ENCODE data around the gene MED9.

Gene MED9

DNA sequence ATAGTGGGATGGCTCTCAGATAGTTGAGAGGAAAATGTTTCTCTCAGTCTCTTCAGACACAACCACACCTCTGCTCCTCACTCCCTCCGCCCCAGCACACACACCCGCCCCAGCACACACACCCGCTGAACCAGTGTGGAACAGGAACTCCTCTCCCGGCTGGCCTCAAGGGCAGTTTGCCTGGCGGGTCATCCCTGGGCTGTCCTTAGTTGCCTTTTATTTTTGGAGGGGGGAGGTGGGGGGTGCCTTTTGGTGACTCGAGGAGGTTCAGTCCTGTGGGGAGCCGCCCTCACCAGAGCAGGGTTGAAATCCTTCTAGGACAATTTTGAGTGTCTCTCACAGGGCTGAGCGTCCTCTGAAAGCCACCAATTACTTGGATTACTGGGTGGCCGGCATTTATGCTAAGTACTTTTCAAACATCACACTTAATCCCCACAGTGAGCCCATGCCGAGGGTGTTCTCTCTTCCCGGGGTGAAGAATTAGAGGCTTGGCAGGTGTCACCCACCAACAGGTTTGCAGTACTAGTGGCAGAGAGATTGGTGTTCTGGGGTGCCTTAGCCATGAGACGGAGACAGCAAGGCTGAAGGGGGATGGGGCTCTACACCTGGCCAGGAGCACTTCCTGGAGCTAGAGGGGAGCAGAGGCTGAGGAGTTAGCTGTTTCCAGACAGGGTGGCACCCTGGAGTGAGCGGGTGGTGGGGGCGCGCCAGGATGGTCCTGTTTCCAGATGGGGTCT lies 16.6 kb downstream of the MED9 start:
- Mint-ChIP-seq H3K27ac (no peak overlapping the region), H3K4me1 (peaks cover 15% of the 10 kb centered on the region), H3K9me3 (no peaks in the 10 kb centered on the region), H3K4me3 (no peak overlapping the region), H3K36me3 (peaks cover 37% of the 10 kb centered on the region)
- ATAC-seq (no peak), DNase-seq (ENCODE audit: low spot score in 2 of 2) (no peak)

DNA sequence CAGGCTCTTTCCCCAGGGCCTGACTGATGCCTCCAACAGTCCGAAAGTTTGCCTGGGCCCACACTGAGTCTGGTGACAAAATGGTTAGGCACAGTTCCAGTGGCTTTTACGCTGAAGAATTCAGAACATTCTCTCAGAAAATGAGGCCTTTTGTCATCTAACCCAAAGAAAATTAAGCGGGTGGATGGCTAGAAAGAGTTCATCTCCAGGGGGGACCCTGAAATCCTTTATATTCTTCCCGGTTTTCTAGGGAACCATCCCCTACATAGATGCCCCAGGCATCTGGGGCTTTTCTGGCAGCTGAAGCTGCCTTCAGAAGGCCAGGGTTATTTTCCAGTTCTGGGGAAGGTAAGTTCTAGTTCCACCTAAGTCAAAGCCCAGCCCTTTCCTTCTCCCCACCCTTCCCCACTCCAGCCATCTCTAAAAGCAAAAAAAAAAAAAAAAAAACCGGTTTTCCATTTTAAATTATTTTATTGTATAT lies 17.2 kb downstream of the MED9 start:
- ATAC-seq (no peak), DNase-seq (ENCODE audit: low spot score in 2 of 2) (no peak)
- Mint-ChIP-seq H3K4me3 (no peak overlapping the region), H3K9me3 (no peaks in the 10 kb centered on the region), H3K36me3 (peaks cover 37% of the 10 kb centered on the region), H3K4me1 (peaks cover 15% of the 10 kb centered on the region), H3K27ac (no peak overlapping the region)

DNA sequence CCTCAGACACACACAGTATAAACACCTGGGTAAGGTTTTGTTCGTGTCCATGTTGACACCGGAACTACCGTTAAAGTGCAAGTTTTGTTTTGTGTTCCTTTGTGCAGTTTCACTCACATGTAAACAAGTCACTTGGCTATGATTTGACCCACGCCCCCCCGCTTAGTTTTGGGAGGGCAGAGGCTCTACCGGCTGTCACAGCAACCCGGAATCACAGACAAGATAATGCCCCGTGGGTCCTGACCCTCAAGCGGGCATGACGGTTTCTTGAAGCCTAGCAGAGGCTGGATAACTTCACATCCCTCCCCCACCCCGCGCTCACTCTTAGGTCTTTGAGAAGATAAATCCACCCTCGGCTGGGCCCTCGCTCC lies 17.7 kb downstream of the MED9 start:
- Mint-ChIP-seq H3K27ac (no peak overlapping the region), H3K4me3 (peak overlapping the region; percentile 77), H3K36me3 (peaks cover 35% of the 10 kb centered on the region), H3K9me3 (no peaks in the 10 kb centered on the region), H3K4me1 (peaks cover 15% of the 10 kb centered on the region)
- DNase-seq (ENCODE audit: low spot score in 2 of 2) (no peak), ATAC-seq (no peak)

DNA sequence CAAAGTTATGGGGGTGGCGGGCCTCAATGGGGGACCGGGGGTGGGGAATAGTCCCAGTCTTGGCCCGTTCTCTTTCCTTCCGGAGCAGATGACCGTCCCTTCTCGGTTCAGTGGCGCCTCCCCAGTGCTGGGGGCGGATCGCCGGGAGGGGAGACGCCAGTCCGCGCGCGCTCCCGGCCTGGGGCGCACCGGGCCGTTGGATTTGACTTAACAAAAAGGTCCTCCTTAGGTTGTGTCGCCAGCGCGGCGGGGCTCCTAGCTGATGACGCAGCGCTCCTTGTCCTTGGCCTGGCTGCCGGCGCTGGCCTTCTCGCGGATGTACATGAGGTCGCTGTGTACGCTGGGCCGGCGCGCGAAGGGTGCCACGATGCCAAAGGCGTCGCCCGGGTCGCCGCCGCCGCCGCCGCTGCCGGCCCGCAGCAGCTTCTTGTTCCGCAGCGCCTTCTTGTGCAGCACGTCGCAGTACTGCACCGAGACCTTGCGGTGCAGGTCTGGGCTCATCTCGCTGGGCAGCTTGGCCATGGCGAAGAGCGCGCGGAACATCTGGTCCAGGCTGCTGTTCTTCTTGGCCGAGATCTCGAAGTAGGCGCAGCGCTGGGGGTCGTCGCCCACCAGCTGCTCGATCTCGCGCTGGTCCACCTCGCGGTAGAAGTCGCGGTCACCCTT lies 18.2 kb downstream of the MED9 start:
- no peak for ATAC-seq
- peak overlapping the region; percentile 77 for H3K4me3 Mint-ChIP-seq
- H3K36me3 Mint-ChIP-seq: peaks cover 30% of the 10 kb centered on the region
- H3K9me3 Mint-ChIP-seq: no peaks in the 10 kb centered on the region
- DNase-seq (ENCODE audit: low spot score in 2 of 2): no peak
- H3K27ac Mint-ChIP-seq: no peak overlapping the region
- H3K4me1 Mint-ChIP-seq: peaks cover 15% of the 10 kb centered on the region

- peak overlapping the region; percentile 77 for H3K4me3 Mint-ChIP-seq
- H3K36me3 Mint-ChIP-seq: peaks cover 24% of the 10 kb centered on the region
- peaks cover 15% of the 10 kb centered on the region for H3K4me1 Mint-ChIP-seq
- H3K27ac Mint-ChIP-seq: no peak overlapping the region
- ATAC-seq (peak; percentile 14), DNase-seq (ENCODE audit: low spot score in 2 of 2) (peak; percentile 29 to 67)
- H3K9me3 Mint-ChIP-seq: no peaks in the 10 kb centered on the region
These were observed 18.9 kb downstream of the MED9 start for GRCh38 chr17:17495536-17496188.

- DNase-seq (ENCODE audit: low spot score in 2 of 2) (peak; percentile 88 to 90), ATAC-seq (peak; percentile 89)
- peak within 1 kb of the TSS; percentile 77 for H3K4me3 Mint-ChIP-seq
- no peak within 1 kb of the TSS for H3K27ac Mint-ChIP-seq
- peaks cover 19% of the 10 kb centered on the region for H3K36me3 Mint-ChIP-seq
- H3K9me3 Mint-ChIP-seq: no peaks in the 10 kb centered on the region
- peaks cover 15% of the 10 kb centered on the region for H3K4me1 Mint-ChIP-seq
These were observed 19.6 kb downstream of the MED9 start, which contains the start of gene RASD1 for GRCh38 chr17:17496189-17497064. Gene RASD1, minus strand, starts transcription at chr17:17496395. Its CDS starts 214 bp downstream, at chr17:17496181.

DNA sequence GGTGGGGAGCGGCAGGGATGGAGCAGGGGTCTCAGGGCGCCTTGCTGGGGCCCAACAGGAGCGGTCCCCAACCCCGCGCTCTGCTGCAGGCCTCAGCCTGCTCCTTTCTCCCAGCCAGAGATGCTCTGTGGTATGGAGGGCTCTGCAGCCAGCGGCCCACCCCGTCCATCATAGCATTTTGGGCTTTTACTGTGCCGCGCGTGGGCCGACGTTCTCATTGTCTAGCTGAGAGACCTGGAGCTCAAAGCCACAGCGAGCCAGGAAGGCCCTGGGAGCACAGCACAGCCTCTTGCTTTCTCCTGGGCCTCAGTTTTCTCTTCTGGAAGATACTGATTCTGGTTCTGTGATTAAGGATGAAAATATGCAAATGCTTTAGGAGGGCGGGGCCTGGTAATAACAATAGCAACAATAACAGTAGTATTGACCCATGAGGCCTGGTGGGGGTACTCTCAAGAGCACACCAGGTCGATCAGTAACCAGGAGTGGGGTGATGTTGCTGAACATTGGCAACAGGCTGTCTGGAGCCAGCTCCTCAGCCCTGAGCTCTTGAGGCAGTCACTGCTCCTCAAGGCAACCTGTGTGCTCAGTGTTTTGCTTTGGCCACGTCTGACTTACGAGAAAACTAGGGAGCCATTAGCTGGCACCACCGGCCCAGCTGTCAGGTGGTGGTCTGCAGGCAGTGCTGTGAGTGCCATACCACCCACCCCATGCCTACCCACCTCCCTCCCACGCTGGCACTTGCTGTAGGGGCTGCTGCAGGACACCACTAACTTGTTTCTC lies 20.5 kb downstream of the MED9 start:
- Mint-ChIP-seq H3K4me1 (peaks cover 15% of the 10 kb centered on the region), H3K4me3 (peak overlapping the region; percentile 77), H3K27ac (no peak overlapping the region), H3K36me3 (peaks cover 10% of the 10 kb centered on the region), H3K9me3 (no peaks in the 10 kb centered on the region)
- DNase-seq (ENCODE audit: low spot score in 2 of 2) (no peak), ATAC-seq (peak; percentile 0)

DNA sequence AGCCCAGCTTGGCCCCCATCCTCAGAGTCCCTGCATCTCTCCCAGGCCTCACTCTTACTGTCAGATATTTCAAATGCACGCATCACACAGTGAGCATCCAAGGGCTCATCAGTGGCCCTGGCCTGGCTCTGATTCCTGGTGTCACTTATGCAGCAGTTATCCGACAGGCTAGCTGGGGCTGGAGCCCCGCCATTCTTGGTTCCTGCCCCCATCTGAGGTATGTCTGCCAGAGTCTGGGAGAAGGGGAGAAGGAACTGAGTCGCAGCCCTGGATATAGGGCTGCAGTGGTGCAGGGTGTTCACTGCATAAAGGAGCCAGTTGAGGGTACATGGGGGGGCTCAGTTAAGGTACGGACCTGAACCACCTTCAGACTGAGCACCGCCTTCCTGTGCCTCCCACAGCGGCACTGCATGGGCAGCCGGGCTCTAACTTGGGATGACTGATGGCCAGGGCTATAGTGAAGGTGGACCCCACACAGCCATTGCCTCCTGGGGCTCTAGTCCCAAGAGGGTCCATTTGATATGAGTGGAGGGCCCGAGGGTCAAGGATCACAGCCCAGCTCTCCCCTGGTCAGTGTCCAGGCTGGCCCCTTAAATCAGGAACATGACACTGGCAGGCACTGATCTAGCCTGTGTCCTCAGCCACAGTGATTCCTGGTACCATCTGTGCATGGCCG lies 21.2 kb downstream of the MED9 start:
- Mint-ChIP-seq H3K4me3 (no peak overlapping the region), H3K4me1 (peaks cover 15% of the 10 kb centered on the region), H3K27ac (no peak overlapping the region), H3K9me3 (no peaks in the 10 kb centered on the region), H3K36me3 (peaks cover 5% of the 10 kb centered on the region)
- DNase-seq (ENCODE audit: low spot score in 2 of 2) (no peak), ATAC-seq (no peak)

GRCh38 chr17:17498606-17499301 lies 22.0 kb downstream of the MED9 start:
- no peak for ATAC-seq
- H3K4me1 Mint-ChIP-seq: peaks cover 15% of the 10 kb centered on the region
- no peak overlapping the region for H3K4me3 Mint-ChIP-seq
- no peaks in the 10 kb centered on the region for H3K9me3 Mint-ChIP-seq
- no peak for DNase-seq (ENCODE audit: low spot score in 2 of 2)
- H3K36me3 Mint-ChIP-seq: peaks cover 5% of the 10 kb centered on the region
- no peak overlapping the region for H3K27ac Mint-ChIP-seq

GRCh38 chr17:17499402-17500145 lies 22.8 kb downstream of the MED9 start:
- H3K9me3 Mint-ChIP-seq: no peaks in the 10 kb centered on the region
- H3K4me3 Mint-ChIP-seq: no peak overlapping the region
- no peak overlapping the region for H3K27ac Mint-ChIP-seq
- H3K36me3 Mint-ChIP-seq: peaks cover 3% of the 10 kb centered on the region
- peaks cover 15% of the 10 kb centered on the region for H3K4me1 Mint-ChIP-seq
- ATAC-seq (no peak), DNase-seq (ENCODE audit: low spot score in 2 of 2) (no peak)

GRCh38 chr17:17500999-17501605 lies 24.3 kb downstream of the MED9 start:
- Mint-ChIP-seq H3K27ac (no peak overlapping the region), H3K36me3 (no peaks in the 10 kb centered on the region), H3K4me1 (peaks cover 6% of the 10 kb centered on the region), H3K4me3 (no peak overlapping the region), H3K9me3 (no peaks in the 10 kb centered on the region)
- DNase-seq (ENCODE audit: low spot score in 2 of 2): no peak
- ATAC-seq: no peak

DNA sequence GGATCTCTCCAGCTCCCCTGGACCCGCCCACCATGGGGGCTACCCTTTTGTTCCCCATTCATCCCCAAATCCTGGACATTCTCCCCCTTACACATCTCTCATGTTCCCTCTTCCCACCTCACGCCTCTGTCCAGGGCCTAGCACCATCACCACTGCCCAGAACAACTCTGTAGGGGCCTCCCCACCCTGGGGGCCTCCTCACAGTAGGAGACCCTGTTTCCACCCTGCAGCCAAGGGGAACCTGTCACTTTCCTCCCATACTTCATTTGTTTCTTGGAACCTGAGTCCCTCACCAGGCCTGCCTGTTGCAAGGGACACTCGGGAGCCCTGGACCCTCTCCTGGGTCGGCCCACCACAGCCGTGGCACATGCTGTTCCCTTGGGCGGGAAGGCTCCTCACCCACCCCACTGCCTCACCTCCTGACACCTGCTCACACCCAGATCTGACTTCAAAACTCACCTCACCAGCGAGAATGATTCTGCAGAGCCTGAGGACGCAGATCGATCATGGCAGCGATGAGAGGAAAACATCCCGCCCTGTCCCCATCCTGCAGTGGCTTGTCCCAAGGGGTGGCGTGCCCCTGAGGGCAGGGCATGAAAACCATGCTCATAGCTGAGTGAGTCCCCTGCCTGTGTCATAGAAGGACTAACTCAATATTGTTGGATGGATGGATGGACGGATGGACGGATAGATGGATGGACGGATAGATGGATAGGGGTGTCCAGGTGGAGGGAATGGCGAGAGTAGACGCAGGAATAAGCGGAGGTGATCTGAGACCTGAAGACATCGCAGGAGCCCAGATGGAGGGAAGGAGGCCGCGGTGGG lies 26.2 kb downstream of the MED9 start:
- no peak for ATAC-seq
- Mint-ChIP-seq H3K4me1 (no peaks in the 10 kb centered on the region), H3K27ac (no peak overlapping the region)

More for the DNA sequence above, 26.2 kb downstream of the MED9 start:
- no peak overlapping the region for H3K4me3 Mint-ChIP-seq
- H3K36me3 Mint-ChIP-seq: no peaks in the 10 kb centered on the region
- no peaks in the 10 kb centered on the region for H3K9me3 Mint-ChIP-seq
- DNase-seq (ENCODE audit: low spot score in 2 of 2): no peak

Measured in stimulated activated effector memory CD8-positive, alpha-beta T cell treated with anti-CD3 and anti-CD28 coated beads, Interleukin-12 subunit alpha, Interleukin-12 subunit beta, amount 100 ng/mL, for 72 hours (primary cell).